Small intestine (tissue), 7 donors: ENCODE results near the gene SMARCA2. TPM values are rescaled to one million over a fixed set of nuclear protein-coding genes. Genes with fewer than 3 reads are reported as not detected.

Experiments
- DNase-seq, 2 donors: peaks; one replicate each; pipeline versions ENCODE4 v3.0.0 to v3.0.0-alpha.2; 2013
- FAIRE-seq: peaks from 2 replicates; lab custom pipeline; 2012; peaks lifted over from hg19 to GRCh38; lab: Jason Lieb, UNC
- H3K27ac ChIP-seq, 3 donors: one replicate each; pipeline ENCODE4 v1.5.1; 2013; ENCODE audit warnings: low read length in 2 of 3, mild to moderate bottlenecking in 2 of 3, control low read depth in 1 of 3, inconsistent platforms in 1 of 3, low read depth in 1 of 3, moderate library complexity in 1 of 3
- H3K27me3 ChIP-seq, 3 donors: one replicate each; pipeline ENCODE4 v1.6.1; 2013; ENCODE audit warnings: low read length in 3 of 3, inconsistent platforms in 1 of 3; ENCODE audit not compliant: control insufficient read depth in 3 of 3, insufficient read depth in 3 of 3
- H3K36me3 ChIP-seq, 3 donors: one replicate each; pipeline ENCODE4 v1.6.1; 2013; ENCODE audit warnings: low read length in 3 of 3, inconsistent platforms in 1 of 3, low read depth in 1 of 3, mild to moderate bottlenecking in 1 of 3, moderate library complexity in 1 of 3; ENCODE audit not compliant: control insufficient read depth in 3 of 3, insufficient read depth in 2 of 3
- H3K4me1 ChIP-seq, 3 donors: one replicate each; pipeline ENCODE4 v1.6.1; 2013; ENCODE audit warnings: low read length in 2 of 3, inconsistent platforms in 1 of 3, low read depth in 1 of 3, mild to moderate bottlenecking in 1 of 3, moderate library complexity in 1 of 3; ENCODE audit not compliant: control insufficient read depth in 3 of 3, insufficient read depth in 2 of 3
- H3K4me3 ChIP-seq, 3 donors: one replicate each; pipeline ENCODE4 v1.5.1; 2013; ENCODE audit warnings: low read length in 3 of 3, control low read depth in 1 of 3, inconsistent platforms in 1 of 3, low read depth in 1 of 3, mild to moderate bottlenecking in 1 of 3, moderate library complexity in 1 of 3
- H3K9me3 ChIP-seq, 2 donors: one replicate each; pipeline ENCODE4 v1.6.1; 2013; ENCODE audit warnings: low read depth in 1 of 2, low read length in 1 of 2; ENCODE audit not compliant: control insufficient read depth in 2 of 2, insufficient read depth in 1 of 2
- WGBS, 3 donors: extraction: QIAGEN DNeasy Blood & Tissue Kit; methylation state at CpG; one replicate each; pipeline ENCODE4 v1.1.7; 2013; 5-methylcytosine and 5-hydroxymethylcytosine counted together
- polyA plus RNA-seq, 4 donors: library from polyadenylated mRNA; stranded (reverse) in 3 of 4; unstranded in 1 of 4; fragments of 200-250 nt in 3 of 4; fragments of 120-200 nt in 1 of 4; gene quantifications; one replicate each; pipeline versions ENCODE4 v1.2.1 to v1.2.3, GENCODE V29; 2013
- donor health status: healthy with polysubstance abuse.
- donor health status: control.
- donor health status: control.
- donor health status: Bipolar disorder and iron deficiency.
- donor health status: healthy.

SMARCA2 gene
- polyA plus RNA-seq, 4 donors = 28.2 to 58.7 (median 32.5) TPM

GRCh38 chr9:2159521-2160454, 144.6 kb downstream of the SMARCA2 start:
- Histone ChIP-seq H3K9me3 (no peaks in the 10 kb centered on the region), H3K27me3 (no peaks in the 10 kb centered on the region), H3K4me1 (peaks cover 0 to 12% (median 9%) of the 10 kb centered on the region in 3 donors), H3K4me3 (peak overlapping the region in 1 of 3 donors; percentile 15), H3K36me3 (peaks cover 3 to 4% (median 3%) of the 10 kb centered on the region in 3 donors), H3K27ac (peak overlapping the region; percentile 38 to 79 (median 50))
- FAIRE-seq = no peak
- DNase-seq = peak; percentile 16 to 30
- WGBS, 3 donors = 10 to 27% (median 17%) methylated on average over 13 of the region's 13 CpGs

GRCh38 chr9:2161661-2162060, 146.5 kb downstream of the SMARCA2 start:
- peaks cover 0 to 12% (median 9%) of the 10 kb centered on the region in 3 donors for H3K4me1 ChIP-seq
- no peaks in the 10 kb centered on the region for H3K27me3 ChIP-seq
- no peaks in the 10 kb centered on the region for H3K9me3 ChIP-seq
- H3K27ac ChIP-seq = no peak overlapping the region
- no peak for FAIRE-seq
- H3K36me3 ChIP-seq = peaks cover 3 to 4% (median 3%) of the 10 kb centered on the region in 3 donors
- DNase-seq = no peak
- WGBS, 3 donors = 90 to 97% (median 92%) methylated on average over 13 of the region's 13 CpGs
- no peak overlapping the region for H3K4me3 ChIP-seq

GRCh38 chr9:2163231-2163885, 148.2 kb downstream of the SMARCA2 start:
- H3K9me3 ChIP-seq = no peaks in the 10 kb centered on the region
- H3K4me1 ChIP-seq = peaks cover 0 to 7% (median 0%) of the 10 kb centered on the region in 3 donors
- H3K4me3 ChIP-seq = no peak overlapping the region
- DNase-seq (no peak), FAIRE-seq (no peak)
- no peaks in the 10 kb centered on the region for H3K27me3 ChIP-seq
- WGBS, 3 donors = 82 to 89% (median 82%) methylated on average over 6 of the region's 6 CpGs
- no peak overlapping the region for H3K27ac ChIP-seq
- H3K36me3 ChIP-seq = peaks cover 3 to 4% (median 3%) of the 10 kb centered on the region in 3 donors

GRCh38 chr9:2164268-2164667, 149.1 kb downstream of the SMARCA2 start:
- no peak overlapping the region for H3K4me3 ChIP-seq
- FAIRE-seq (no peak), DNase-seq (no peak)
- peaks cover 0 to 7% (median 0%) of the 10 kb centered on the region in 3 donors for H3K4me1 ChIP-seq
- no peaks in the 10 kb centered on the region for H3K9me3 ChIP-seq
- H3K36me3 ChIP-seq = peaks cover 3 to 4% (median 3%) of the 10 kb centered on the region in 3 donors
- H3K27ac ChIP-seq = no peak overlapping the region
- 92 to 97% (median 93%) methylated on average over 1 of the region's 1 CpG for WGBS, 3 donors
- no peaks in the 10 kb centered on the region for H3K27me3 ChIP-seq

- no peak for FAIRE-seq
Observed at GRCh38 chr9:2166203-2166602, 151.1 kb downstream of the SMARCA2 start.

GRCh38 chr9:2169035-2169434, 153.9 kb downstream of the SMARCA2 start:
- no peaks in the 10 kb centered on the region for H3K9me3 ChIP-seq
- H3K27me3 ChIP-seq = no peaks in the 10 kb centered on the region
- H3K27ac ChIP-seq = no peak overlapping the region
- H3K36me3 ChIP-seq = peaks cover 3 to 15% (median 5%) of the 10 kb centered on the region in 3 donors
- 91 to 98% (median 97%) methylated on average over 8 of the region's 8 CpGs for WGBS, 3 donors
- no peak overlapping the region for H3K4me3 ChIP-seq
- DNase-seq (no peak), FAIRE-seq (no peak)
- H3K4me1 ChIP-seq = no peaks in the 10 kb centered on the region

More at GRCh38 chr9:2166203-2166602, 151.1 kb downstream of the SMARCA2 start:
- Histone ChIP-seq H3K4me3 (no peak overlapping the region), H3K27me3 (no peaks in the 10 kb centered on the region), H3K27ac (no peak overlapping the region), H3K4me1 (no peaks in the 10 kb centered on the region), H3K9me3 (no peaks in the 10 kb centered on the region), H3K36me3 (peaks cover 3 to 11% (median 4%) of the 10 kb centered on the region in 3 donors)
- WGBS, 3 donors = 96 to 100% (median 97%) methylated on average over 1 of the region's 1 CpG
- no peak for DNase-seq

- Histone ChIP-seq H3K4me1 (no peaks in the 10 kb centered on the region), H3K36me3 (peaks cover 2 to 17% (median 3%) of the 10 kb centered on the region in 3 donors), H3K27me3 (no peaks in the 10 kb centered on the region), H3K27ac (no peak overlapping the region), H3K4me3 (no peak overlapping the region), H3K9me3 (no peaks in the 10 kb centered on the region)
- 90 to 99% (median 99%) methylated on average over 6 of the region's 6 CpGs for WGBS, 3 donors
- DNase-seq (no peak), FAIRE-seq (no peak)
Observed at GRCh38 chr9:2170722-2171121, 155.6 kb downstream of the SMARCA2 start.

- DNase-seq = no peak
- 100% methylated on average over 1 of the region's 1 CpG for WGBS, 3 donors
- Histone ChIP-seq H3K27me3 (no peaks in the 10 kb centered on the region), H3K4me3 (no peak overlapping the region), H3K4me1 (no peaks in the 10 kb centered on the region), H3K36me3 (peaks cover 2 to 19% (median 3%) of the 10 kb centered on the region in 3 donors), H3K9me3 (no peaks in the 10 kb centered on the region), H3K27ac (no peak overlapping the region)
- FAIRE-seq = no peak
Observed at GRCh38 chr9:2173170-2173569, 158.0 kb downstream of the SMARCA2 start.
